ENCODE measurements around the gene WNT3A.

The WNT3A gene

GRCh38 chr1:228034954-228035837 is 28.4 kb downstream of the WNT3A start:
- no peak for DNase-seq

GRCh38 chr1:228035844-228036243 is 29.0 kb downstream of the WNT3A start:
- no peak for DNase-seq

GRCh38 chr1:228036701-228037231 is 30.0 kb downstream of the WNT3A start:
- no peak for DNase-seq

- no peak for DNase-seq
Measured at GRCh38 chr1:228037401-228038386, 30.9 kb downstream of the WNT3A start.

GRCh38 chr1:228038387-228039005 is 31.7 kb downstream of the WNT3A start:
- no peak for DNase-seq

GRCh38 chr1:228039006-228039903 is 32.5 kb downstream of the WNT3A start:
- DNase-seq, result no peak

GRCh38 chr1:228039986-228040385 is 33.2 kb downstream of the WNT3A start:
- no peak for DNase-seq

GRCh38 chr1:228041316-228041715 is 34.5 kb downstream of the WNT3A start:
- DNase-seq, result no peak

GRCh38 chr1:228042508-228042907 is 35.7 kb downstream of the WNT3A start:
- no peak for DNase-seq

GRCh38 chr1:228043281-228043848 is 36.6 kb downstream of the WNT3A start:
- DNase-seq, result no peak

- DNase-seq, result no peak
Measured at GRCh38 chr1:228044961-228045360, 38.2 kb downstream of the WNT3A start.

- no peak for DNase-seq
Measured at GRCh38 chr1:228045405-228045804, 38.6 kb downstream of the WNT3A start.

- no peak for DNase-seq
Measured at GRCh38 chr1:228045871-228046270, 39.1 kb downstream of the WNT3A start.

- no peak for DNase-seq
Measured at GRCh38 chr1:228046421-228047182, 39.8 kb downstream of the WNT3A start.

GRCh38 chr1:228047183-228047466 is 40.3 kb downstream of the WNT3A start:
- no peak for DNase-seq

GRCh38 chr1:228048120-228048519 is 41.3 kb downstream of the WNT3A start:
- DNase-seq, result no peak

GRCh38 chr1:228048659-228049298 is 42.0 kb downstream of the WNT3A start:
- no peak for DNase-seq

GRCh38 chr1:228050571-228051231 is 43.9 kb downstream of the WNT3A start:
- no peak for DNase-seq

- no peak for DNase-seq
Measured at GRCh38 chr1:228058172-228058948, 51.6 kb downstream of the WNT3A start.

Data from cortex of kidney (tissue), 1 donor.